Measurements from ENCODE around the gene OXT.
"Not testable (repeated sequence)": the region's sequence is repeated elsewhere in the genome, so short reads cannot be mapped to it uniquely, and the experiment has no call there.

OXT gene

DNA sequence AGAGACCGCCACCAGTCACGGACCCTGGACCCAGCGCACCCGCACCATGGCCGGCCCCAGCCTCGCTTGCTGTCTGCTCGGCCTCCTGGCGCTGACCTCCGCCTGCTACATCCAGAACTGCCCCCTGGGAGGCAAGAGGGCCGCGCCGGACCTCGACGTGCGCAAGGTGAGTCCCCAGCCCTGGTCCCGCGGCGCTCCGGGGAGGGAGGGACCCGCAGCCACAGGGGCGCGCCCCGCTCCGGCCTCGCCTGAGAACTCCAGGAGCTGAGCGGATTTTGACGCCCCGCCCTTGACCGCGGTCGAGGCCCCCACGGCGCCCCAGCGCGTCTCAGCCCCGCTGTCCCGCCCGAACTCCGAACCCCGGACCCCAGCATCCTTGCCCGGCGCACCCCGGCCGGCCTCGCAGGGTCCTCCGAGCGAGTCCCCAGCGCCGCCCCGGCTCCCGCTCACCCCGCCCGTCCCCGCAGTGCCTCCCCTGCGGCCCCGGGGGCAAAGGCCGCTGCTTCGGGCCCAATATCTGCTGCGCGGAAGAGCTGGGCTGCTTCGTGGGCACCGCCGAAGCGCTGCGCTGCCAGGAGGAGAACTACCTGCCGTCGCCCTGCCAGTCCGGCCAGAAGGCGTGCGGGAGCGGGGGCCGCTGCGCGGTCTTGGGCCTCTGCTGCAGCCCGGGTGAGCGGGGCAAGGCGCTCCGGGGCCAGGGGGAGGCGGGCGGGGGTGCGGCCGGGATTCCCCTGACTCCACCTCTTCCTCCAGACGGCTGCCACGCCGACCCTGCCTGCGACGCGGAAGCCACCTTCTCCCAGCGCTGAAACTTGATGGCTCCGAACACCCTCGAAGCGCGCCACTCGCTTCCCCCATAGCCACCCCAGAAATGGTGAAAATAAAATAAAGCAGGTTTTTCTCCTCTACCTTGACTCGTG is at the start of gene OXT:
OXT (plus strand) TSS at position 11 of the 920 bp plus-strand sequence; CDS start at position 47, 36 bp downstream.
- in situ Hi-C loops (cut with HindIII; ENCODE audit: low sequenced_read_pairs) = no loop called here
- H3K4me3 ChIP-seq (ENCODE audit: low read depth, low read length) = no peak within 1 kb of the TSS
- TF ChIP-seq, protein P1, sequence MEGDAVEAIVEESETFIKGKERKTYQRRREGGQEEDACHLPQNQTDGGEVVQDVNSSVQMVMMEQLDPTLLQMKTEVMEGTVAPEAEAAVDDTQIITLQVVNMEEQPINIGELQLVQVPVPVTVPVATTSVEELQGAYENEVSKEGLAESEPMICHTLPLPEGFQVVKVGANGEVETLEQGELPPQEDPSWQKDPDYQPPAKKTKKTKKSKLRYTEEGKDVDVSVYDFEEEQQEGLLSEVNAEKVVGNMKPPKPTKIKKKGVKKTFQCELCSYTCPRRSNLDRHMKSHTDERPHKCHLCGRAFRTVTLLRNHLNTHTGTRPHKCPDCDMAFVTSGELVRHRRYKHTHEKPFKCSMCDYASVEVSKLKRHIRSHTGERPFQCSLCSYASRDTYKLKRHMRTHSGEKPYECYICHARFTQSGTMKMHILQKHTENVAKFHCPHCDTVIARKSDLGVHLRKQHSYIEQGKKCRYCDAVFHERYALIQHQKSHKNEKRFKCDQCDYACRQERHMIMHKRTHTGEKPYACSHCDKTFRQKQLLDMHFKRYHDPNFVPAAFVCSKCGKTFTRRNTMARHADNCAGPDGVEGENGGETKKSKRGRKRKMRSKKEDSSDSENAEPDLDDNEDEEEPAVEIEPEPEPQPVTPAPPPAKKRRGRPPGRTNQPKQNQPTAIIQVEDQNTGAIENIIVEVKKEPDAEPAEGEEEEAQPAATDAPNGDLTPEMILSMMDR (IDR thresholded peaks at IDR 0.05; ENCODE audit: low read depth, low read length) = no peak
- no peak for DNase-seq (ENCODE audit: low read depth, low spot score)

DNA sequence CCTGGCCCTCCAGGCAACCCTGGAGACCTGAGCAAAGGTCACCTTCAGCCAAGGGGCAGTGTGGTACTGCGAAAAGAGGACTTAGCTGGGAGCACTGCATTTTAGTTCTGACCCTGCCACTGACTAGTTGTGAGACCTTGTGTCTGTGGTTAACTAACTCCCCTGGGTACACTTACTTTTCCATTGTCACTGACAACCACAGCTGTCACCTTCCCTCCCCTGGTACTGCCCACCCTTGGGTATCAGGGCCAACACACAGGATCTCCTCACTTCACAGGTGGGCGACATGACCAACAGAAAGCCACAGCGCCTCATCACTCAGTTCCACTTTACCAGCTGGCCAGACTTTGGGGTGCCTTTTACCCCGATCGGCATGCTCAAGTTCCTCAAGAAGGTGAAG is 49.6 kb upstream of the OXT start:
- in situ Hi-C loops (cut with HindIII; ENCODE audit: low sequenced_read_pairs) = no loop called here

DNA sequence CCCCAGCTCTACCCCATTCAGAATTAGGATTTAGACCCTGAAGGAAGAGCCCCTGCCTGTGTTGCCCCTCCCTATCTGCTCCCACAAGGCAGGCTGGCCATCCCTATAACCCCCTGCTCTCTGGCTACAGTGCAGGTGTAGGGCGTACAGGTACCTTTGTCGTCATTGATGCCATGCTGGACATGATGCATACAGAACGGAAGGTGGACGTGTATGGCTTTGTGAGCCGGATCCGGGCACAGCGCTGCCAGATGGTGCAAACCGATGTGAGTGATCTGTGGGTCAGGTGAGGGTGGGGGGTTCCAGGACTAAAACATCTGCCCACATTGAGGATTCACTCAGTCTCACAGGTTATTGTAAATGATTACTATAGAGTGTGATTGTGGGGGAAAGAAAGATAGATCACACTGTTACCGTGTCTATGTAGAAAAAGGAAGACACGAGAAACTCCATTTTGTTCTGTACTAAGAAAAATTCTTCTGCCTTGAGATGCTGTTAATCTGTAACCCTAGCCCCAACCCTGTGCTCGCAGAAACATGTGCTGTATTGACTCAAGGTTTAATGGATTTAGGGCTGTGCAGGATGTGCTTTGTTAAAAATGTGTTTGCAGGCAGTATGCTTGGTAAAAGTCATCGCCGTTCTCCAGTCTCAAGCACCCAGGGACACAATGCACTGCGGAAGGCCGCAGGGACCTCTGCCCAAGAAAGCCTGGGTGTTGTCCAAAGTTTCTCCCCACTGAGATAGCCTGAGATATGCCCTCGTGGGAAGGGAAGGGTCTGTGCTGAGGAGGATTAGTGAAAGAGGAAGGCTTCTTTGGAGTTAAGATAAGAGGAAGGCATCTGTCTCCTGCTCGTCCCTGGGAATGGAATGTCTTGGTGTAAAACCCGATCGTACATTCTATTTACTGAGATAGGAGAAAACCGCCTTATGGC is 48.6 kb upstream of the OXT start:
- H3K4me3 ChIP-seq (ENCODE audit: low read depth, low read length); DNase-seq (ENCODE audit: low read depth, low spot score); in situ Hi-C loops (cut with HindIII; ENCODE audit: low sequenced_read_pairs): not testable (repeated sequence)

More for the DNA sequence above, 49.6 kb upstream of the OXT start:
- TF ChIP-seq, protein P1 (IDR thresholded peaks at IDR 0.05; ENCODE audit: low read depth, low read length) = no peak
- no peak overlapping the region for H3K4me3 ChIP-seq (ENCODE audit: low read depth, low read length)
- no peak for DNase-seq (ENCODE audit: low read depth, low spot score)

- DNase-seq (ENCODE audit: low read depth, low spot score) = no peak
- TF ChIP-seq, protein P1 (IDR thresholded peaks at IDR 0.05; ENCODE audit: low read depth, low read length) = no peak
- in situ Hi-C loops (cut with HindIII; ENCODE audit: low sequenced_read_pairs) = no loop called here
- no peak overlapping the region for H3K4me3 ChIP-seq (ENCODE audit: low read depth, low read length)
These were observed 43.4 kb upstream of the OXT start for GRCh38 chr20:3027987-3028386.

DNA sequence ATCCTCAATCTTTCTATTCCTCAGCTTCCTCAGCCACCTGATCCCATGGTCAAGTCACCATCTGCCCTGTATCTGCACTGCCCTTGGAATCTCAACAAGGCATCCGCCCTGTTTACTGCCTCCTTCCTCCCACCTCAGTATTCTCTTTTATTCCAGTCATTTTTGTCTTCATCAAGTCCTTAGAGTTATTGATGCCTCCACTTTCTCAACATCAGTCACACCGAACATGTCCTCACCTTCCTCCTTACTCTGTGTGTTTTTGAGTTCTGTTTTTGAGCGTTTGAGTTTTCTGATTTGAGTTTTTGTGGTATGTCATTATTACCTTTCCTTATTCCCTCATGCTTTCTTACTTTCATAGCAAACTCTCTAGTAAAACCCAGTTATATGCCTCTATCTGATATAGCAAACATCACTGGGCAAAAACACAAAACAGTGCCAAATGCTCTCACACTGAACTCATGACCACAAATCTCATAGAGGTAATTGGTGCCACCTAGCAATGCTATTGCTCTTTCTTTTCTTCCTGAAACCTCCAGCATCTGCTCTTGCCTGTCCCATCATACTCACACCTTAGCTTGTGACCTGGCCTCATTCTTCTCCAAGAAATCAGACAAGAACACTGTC is 39.8 kb upstream of the OXT start:
- no peak overlapping the region for H3K4me3 ChIP-seq (ENCODE audit: low read depth, low read length)
- no peak for DNase-seq (ENCODE audit: low read depth, low spot score)
- in situ Hi-C loops (cut with HindIII; ENCODE audit: low sequenced_read_pairs) = no loop called here
- TF ChIP-seq, protein P1 (IDR thresholded peaks at IDR 0.05; ENCODE audit: low read depth, low read length) = no peak

- no peak overlapping the region for H3K4me3 ChIP-seq (ENCODE audit: low read depth, low read length)
- no peak for DNase-seq (ENCODE audit: low read depth, low spot score)
- TF ChIP-seq, protein P1 (IDR thresholded peaks at IDR 0.05; ENCODE audit: low read depth, low read length) = no peak
- in situ Hi-C loops (cut with HindIII; ENCODE audit: low sequenced_read_pairs) = no loop called here
These were observed 38.8 kb upstream of the OXT start for GRCh38 chr20:3032624-3033023.

All from astrocyte of the spinal cord (primary cell).